ENCODE measurements around the gene ARRB1.

Gene ARRB1

DNA sequence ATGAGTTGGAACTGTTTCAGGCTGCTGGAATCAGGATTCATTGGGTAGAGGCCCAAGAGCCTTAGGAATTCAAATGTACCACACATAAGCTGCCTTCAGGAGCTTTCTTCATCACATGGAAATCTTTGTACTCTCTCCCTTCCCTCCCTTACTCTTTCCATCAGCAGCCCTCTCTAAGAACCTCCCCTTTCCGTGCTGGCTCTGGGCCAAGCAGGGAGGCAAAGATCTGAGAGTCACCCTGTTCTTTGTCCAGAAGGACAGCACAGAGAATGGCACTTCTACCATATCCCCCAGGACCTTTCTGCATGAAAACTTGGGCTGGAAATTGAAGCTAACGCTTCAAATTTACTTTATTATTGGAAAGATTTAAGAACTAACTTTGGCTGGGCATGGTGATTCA, 131.6 kb downstream of the ARRB1 start:
- DNase-seq, result no peak

DNA sequence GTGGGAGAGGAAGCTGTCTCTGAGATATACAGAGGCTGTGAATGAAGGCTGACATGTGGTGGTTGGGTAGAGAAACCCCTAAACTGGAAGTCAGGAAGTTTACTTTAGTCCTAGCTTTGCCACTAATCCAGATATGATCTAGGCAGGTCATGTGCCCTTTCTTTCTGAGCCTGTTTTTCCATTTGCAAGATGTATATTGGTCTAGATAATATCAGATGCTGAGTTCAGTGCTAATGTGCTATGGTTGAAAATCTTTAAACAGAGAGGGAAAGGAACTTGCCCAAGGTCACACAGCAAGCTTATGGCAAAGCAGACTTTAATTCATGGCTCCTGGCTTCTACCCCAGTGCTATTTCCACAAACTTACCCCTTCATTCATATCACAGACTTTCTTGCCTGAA, 136.6 kb downstream of the ARRB1 start:
- DNase-seq, result no peak

DNA sequence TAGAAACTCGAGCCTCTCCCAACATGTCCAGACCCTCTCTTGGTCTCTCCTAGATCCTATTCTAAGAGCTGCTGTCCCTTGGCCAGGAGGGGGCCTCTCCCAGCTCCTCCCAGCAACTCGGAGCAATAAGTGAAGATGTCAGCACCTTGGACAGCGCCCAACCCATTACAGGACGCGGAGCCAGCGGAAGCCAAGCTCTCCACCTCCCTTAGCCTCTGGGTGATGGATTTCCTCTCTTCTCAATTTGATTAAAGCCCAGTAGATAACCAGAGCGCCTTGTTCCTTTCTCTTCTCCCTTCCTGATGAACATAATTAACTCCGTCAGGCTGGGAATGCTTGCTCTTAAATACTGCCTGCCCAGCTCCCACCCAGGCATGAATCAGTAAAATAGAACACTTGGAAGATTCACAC, 137.0 kb downstream of the ARRB1 start:
- peak; percentile 61 for DNase-seq

Data from right kidney (tissue), 1 donor.